NCI-H1092 (cell line): ENCODE data around the gene SRSF4.

Experiments used
- DNase-seq: peaks from one replicate; lab custom pipeline; 2025; lab: John Stamatoyannopoulos, UW

The SRSF4 gene

DNA sequence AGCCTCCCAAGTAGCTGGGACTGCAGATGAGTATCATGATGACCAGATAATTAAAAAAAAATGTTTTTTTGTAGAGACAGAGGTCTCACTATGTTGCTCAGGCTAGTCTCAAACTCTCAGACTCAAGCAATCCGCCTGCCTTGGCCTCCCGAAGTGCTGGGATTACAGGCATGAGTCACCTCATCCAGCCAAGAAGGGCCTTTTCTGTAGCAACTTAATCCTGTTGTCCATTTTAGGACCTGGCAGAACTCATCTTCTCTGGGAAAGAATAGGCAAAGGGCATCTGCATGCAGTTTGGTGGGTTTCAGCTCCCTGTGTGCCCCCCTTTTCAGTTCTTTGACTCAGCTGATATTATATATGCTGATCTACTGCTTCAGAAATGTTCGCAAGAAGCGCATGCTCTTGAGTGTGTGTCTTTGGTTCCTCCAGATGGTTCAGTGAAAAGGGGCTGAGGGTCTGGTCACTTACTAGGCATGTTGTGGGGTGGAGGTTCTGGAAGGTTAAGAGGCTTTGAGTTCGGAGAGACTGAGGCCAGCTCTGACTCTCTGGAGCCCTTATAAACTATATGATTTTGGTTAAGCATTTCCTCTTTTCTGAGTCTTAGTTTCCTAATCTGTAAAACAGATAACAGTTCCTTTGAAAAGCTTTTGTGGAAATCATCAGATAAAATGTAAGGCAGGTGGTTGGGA lies 19.4 kb upstream of the SRSF4 start:
- no peak for DNase-seq

DNA sequence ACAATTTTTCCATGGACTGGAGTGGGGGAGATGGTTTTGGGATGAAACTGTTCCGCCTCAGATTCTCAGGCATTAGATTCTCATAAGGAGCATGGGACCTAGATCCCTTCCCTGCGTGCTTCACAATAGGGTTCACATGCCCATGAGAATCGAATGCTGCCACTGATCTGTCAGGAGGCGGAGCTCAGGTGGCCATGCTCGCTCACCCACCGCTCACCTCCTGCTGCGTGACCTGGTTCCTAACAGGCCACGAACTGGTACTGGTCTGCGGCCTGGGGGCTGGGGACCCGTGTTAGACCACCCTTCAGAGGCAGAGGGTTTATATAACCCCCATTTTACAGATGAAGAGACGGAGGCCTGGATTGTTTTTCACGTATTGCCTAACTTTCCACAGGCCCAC lies 16.3 kb upstream of the SRSF4 start:
- DNase-seq, result no peak

DNA sequence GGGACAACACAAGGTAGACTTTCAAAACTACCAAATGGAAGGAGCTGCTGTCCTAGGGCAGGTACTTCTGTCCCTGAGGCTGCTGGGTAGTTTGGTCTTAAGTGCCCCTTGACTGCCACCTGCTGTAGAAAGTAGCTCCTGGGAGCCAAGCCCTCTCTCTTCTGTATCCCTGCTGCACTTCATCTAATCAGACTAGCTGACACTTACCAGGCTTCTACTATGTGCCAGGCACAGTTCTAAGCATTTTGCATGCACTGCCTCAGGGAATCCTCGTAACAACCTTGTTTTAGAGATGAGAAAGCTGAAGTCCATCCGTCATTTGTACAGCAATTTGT lies 15.9 kb upstream of the SRSF4 start:
- DNase-seq, result peak; percentile 17

DNA sequence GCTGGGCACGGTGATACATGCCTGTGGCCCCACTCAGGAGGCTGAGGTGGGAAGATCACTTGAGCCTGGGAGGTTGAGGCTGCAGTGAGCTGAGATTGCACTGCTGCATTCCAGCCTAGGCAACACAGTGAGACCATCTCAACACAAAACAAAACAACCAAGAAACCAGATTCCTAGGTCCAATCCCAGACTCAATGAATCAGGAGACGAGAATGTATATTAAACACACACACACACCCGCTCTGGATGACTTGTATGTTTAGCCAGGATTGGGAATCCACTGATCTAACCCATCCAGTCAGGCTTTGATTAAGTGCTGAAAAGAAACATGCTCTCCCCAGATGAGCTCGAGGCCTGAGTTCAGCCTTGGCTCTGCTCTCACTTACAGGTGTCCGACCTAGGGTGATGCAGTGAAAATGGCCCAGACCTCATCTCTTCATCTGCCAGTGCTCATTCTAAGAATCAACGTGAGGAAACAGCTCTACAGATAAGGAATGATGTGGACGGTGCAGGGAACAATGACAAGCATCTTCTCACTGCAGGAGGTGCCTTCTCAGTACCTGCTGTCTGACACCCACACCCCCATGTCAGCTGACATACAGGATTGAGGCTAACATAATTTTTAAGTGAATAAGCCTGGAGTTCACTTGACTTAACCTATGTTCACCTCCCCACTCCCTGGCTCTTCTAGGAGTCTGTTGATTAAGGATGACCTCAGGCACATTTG lies 15.3 kb upstream of the SRSF4 start:
- DNase-seq, result no peak

DNA sequence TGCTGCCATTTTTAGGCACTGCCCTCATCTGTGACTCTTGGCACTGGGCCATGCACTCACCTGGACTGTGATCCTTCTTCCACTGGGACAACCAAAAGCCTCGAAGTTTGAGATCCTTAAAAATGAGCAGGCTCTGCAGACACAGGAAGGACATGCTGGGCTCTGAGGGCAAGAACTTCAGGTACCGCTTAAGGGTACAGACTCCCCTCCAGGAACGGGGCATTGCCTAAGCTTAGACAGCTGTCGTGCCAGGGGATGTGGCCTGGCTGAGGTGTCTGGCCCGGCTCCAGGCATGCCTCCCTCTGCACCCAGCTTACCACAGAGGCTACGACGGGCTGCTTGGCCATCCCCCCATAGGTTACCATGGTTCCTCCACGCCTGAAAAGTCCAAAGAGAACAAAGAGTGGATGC lies 14.2 kb upstream of the SRSF4 start:
- DNase-seq, result no peak

DNA sequence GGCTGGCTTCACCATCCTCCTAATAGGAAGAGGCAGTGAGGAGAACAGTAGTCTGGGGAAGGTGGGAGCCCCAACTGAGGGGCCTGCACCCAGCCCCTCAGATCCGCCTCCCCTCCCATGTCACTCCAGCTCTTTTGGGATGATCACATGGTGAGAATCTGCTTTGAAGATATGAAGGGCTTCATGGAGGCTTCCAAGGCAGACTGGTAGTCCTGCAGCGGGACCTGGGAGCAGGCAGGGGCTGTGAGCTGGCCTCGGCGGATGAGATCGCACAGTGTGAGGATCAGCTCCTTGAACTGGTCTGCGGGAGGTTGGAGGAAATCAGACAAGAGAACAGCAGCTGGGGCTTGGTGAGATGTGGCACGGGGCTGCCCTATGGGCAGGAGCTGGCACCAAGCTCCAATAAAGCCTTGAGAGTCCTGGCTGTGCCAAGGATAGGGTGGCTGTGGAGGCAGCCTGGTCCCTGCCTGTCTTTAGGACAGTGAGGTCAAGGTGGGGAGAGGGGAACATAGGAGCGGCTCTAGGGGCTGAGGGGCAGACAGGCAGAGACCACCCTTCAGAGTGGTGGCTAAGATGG lies 12.3 kb upstream of the SRSF4 start:
- DNase-seq, result no peak

DNA sequence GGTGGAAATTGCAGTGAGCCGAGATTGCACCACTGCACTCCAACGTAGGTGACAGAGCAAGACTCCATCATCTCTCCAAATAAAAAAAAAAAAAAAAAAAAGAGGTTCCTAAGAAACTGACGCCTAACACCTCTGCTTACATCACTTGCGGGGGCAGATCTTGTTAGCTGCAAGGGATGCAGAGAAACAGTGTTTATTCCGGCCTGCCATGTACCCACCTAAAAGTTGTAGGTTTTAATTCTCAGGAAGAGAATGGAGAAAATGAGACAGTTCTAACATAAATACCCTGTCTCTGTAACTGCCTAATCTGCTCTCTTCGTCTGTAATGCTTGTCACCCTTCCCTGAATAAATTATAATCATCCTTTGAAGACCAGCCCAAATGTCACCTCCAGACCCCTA lies 9.0 kb upstream of the SRSF4 start:
- no peak for DNase-seq

DNA sequence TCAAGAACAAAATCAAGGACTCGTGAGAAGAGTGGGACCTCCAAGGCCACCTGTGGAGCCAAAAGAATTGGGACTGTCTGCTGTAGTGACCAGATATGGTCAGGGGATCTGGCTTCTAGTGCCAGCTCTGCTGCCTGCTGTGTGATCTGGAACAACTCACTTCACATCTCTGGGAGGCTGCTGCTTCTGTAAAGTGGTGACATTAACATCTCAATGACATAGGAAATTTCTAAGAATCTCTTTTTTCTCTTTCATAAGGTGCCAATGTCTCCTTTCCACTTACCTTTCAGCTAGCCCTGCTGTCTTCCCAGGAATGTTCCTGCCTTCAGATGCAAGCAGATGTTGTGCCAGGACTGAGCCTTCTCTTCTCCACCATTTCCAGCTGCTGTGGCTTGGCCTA lies 5.0 kb upstream of the SRSF4 start:
- DNase-seq, result no peak

DNA sequence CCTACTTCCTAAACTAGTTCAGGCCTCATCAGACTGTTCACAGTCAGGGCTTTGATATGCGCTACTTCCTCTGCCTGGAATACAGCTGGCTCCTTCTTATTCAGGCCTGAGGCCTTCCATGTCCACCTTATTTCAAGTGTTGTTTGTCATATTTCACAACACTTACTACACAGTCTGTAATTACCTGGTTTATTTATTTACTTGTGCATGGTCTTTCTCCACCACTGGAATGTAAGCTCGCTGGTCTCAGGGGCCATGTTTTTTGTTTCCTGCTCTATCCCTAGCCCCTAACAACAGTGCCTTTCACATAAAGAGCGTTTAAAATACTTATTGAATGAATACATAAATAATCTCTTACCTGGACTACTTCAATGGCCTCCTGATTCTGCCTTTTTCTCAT lies 4.6 kb upstream of the SRSF4 start:
- no peak for DNase-seq

DNA sequence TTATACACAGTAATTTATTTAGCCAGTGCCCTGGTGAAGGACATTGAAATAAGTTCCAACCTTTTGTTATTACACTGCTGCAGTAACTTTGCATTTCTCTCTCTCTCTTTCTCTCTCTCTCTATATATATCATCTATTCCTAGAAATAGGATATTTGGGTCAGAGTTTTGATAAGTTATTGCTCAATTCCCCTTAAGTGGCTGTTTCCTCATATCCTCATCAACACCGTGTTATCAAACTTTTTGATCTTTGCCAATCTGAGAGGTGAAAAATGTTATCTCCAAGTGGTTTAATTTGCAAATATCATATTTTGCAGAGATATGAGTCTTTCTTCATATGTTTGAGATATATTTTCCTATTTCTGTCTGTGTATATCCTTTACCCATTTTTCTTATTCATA lies 1.6 kb upstream of the SRSF4 start:
- DNase-seq, result no peak

DNA sequence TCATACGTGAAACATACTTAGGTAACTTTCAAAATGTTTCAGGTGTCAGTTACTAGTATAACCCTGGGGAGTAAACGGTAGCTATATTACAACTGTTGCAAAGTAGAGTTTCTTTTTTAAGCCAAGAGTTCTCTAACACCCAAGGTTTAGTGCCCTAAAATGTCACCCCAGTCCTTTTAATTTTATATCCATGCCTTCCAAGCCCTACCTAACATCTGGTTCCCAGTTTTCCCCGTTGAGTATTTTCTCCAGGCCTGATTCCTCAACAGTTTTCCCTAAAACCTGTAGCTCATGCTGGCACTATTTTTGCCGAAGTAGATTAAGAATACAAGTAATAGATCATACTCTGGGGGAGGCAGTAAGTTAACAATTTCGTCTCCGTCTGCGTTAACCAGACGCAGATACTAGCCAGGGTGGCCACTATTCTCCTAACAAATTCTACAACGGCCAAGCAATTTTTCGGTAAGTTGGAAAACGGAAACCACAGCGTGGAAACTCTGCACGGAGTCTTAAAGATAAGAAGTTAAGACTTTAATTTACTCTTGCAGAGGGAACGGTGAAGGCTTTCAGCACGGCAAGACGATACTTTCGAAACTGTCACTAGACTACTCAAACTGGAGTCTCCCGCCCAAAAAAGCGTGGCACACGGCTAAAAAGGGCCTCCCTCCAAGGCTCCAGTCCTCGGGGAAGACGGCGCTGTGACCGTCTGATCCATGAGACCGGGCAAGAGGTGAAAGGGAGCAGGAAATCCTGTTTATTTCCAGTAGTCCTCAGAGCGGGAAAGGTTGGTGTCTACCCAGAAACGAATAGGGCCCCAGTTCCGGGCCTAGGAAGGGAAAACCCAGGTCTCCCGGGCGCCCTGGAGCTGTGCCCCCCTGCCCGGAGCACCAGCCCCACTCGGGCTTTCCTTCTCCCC lies 945 bp downstream of the SRSF4 start:
- peak; percentile 55 for DNase-seq

DNA sequence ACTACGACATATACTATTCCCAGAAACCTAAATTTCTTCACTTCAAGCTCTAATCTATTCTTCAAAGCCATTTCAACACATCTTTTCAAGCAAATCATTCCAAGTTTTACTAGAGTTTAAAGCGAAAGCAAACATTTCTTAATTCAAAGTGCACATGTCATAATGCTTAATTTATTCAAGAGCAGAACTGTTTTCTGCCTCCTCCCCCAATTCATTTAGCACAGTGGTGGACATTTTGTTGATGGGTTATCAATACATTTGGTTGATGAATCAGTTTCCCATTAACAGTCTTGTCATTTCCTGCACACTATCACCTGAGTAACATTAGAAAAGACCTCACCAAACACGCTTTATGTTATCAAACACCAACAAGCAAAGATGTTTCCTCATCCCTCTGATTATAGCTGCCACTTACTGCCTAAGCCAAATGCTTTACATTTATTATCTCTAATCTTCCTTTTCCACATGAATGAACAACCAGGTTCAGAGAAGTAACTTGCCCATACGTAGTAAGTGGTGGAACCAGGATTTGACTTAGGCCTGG lies 2.0 kb downstream of the SRSF4 start:
- no peak for DNase-seq

DNA sequence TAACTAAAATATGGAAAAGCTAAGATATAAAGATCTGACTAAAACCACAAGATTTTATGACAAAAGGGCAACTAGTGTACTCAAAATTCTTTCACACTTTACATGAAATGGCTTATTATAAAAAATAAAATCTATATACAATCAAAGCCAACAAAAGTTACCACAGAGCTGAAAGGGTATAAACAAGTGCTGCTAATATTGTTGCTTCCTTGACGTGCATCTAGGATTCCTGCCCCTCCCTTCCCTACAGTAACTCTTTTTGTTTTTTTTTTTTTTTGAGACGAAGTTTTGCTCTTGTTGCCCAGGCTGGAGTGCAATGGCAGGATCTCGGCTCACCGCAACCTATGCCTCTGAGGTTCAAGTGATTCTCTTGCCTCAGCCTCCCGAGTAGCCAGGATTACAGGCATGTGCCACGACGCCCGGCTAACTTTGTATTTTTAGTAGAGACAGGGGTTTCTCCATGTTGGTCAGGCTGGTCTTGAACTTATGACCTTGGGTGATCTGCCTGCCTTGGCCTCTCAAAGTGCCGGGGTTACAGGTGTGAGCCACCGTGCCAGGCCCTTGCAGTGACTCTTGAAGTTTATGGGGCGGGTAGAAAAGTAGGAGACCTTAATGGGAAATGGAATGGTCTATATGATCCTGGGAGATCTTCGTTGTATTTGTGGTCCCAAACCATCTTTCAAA lies 4.5 kb downstream of the SRSF4 start:
- no peak for DNase-seq

DNA sequence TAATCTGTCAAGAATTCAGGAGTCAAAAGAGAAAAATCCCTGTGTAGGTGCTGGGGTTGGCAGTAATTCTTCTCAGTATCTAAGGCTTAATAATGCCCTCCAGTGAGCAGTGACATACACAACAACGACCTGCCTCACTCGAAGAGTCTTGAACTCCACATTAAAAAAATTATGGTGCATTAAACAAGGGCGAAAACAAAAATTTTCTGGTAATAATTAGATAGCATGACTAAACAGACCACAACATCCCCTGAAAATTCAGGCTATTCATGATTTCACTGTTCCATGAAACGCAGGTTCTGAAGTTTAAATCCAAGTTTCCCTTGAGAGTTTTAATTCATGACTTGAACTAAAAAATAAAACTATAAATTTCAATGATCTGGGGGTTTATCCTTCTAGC lies 5.1 kb downstream of the SRSF4 start:
- no peak for DNase-seq

DNA sequence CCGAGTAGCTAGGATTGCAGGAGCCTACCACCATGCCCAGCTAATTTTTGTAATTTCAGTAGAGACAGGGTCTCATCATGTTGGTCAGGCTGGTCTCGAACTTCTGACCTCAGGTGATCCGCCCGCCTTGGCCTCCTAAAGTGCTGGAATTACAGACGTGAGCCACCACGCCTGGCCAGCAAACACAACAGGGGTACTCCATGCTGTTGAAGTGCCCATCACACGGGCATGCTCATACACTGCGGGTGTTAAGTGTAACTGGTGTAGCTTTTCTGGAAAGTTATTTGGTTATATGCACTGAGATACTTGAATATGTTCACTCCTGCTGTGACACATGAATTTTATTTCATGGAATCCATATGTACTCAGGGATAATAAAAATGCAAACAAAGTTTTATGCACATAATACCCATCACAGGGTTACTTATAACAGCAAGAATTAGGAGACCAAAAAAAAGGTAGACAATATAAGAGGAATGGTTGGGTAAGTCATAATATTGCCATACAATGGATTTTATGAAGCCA lies 9.2 kb downstream of the SRSF4 start:
- DNase-seq, result no peak

DNA sequence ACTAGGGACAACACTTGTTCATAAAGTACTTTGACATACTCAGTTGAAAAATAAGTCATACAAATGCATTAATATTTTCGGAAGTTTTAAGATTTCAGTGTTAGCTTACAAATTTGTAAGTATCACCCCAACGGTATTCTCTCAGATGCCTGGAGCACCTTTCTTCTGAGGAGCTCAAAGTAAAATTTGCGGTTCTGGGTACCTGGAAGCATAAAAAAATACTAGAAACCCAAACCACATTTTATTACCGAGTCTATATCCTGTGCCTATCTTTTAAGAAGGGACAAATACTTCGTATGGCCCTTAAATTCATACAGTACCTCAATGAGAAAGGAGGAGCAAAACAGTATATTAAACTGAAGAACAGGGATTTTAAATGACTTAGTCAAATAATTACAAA lies 10.2 kb downstream of the SRSF4 start:
- no peak for DNase-seq

DNA sequence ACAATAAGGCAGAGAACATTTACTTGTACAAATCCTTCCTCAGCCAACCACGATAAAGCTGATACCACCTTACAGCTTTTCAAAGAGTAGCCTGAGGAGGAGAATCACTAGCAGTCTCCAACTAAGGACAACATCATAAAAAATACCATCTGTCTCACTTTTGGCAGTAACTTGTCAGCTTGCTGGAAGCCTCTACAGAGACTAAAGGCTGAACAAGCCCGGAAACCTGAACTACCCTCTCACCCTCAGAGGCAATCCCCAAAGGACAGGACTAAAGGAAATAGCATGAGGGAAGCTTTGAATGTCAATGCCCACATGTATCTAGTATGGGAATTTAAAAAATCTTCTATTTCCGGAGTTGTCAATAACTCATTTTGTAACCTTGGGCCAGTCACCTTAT lies 10.6 kb downstream of the SRSF4 start:
- DNase-seq, result no peak

DNA sequence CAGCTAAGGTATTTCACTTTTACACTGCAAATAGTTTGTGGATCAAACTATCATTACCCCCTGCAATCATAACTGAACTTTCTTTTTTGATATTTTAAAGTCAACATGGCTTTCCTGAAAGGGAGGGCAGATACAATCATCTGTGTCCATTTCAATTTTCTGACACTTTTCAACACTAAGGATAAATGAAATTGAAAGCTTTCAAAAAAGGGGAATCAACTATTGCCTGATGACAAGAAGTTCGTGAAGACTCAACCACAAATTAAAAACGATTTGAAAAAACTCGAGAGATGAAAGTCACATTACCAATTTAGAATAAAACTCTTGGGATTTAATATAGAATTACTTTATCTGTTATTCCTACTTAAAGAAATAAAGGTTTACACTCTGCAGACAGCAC lies 11.7 kb downstream of the SRSF4 start:
- no peak for DNase-seq

DNA sequence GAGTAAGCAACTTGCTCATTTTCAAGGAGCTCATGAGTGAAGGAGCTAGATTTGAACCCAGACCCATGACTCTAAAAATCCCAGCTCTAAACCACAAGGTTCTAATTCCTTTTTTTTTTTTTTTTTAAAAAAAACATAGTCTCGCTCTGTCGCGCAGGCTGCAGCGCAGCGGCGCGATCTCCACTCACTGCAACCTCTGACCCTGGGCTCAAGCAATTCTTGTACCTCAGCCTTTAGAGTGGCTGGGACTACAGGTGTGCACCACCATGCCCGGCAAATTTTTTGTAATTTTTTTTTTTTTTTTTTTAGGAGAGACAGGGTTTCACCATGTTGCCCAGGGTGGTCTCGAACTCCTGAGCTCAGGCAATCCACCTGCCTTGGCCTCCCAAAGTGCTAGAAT lies 13.8 kb downstream of the SRSF4 start:
- no peak for DNase-seq

DNA sequence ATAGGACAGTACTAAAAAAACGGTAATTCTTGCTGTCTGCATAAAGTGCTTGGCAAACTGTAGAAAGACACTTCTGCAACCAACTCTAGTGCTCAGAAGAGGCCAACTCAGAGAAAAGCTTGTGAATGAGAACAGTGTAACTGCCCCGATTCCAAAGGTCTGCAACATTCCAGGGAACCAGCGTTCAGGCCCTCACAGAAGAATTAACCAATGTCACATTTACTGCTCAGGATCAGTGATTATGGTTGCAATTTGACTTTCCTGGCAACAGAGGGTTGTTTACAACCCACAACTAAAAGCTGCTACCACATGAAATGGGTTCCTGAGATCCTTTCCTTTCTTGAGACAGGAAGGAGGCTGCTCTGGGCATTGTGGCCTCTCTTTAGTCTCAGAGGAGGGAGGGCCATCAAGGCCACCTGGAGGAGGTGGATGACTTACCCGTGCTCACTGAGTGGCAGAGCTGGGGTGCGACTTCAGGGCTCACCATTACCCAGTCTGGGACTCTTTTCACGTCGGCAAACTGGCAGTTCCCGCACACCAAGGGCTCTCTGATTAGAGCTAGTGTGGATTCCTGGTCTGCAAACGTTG lies 15.3 kb downstream of the SRSF4 start:
- DNase-seq, result no peak

DNA sequence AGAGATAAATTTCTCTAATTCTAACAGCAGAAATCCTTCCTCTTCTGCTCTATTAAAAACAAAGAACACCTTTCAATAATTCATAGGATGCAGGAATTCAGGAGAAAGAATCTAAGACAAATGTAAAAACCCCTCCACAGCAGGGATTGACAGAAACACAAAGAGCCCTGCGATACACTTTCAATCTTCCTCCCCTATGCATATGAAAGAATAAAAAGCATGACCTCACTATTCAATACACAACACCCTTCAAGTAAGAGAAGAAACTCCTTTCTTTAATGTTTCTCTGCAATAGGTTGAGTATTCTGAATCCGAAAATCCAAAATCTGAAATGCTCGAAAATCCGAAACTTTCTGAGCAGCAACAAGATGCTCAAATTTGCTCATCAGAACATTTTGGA lies 17.1 kb downstream of the SRSF4 start:
- no peak for DNase-seq
